ENCODE measurements around the gene ITPKB.
"Not testable (repeated sequence)": the region's sequence is repeated elsewhere in the genome, so short reads cannot be mapped to it uniquely, and the experiment has no call there.

ITPKB gene

GRCh38 chr1:226624526-226624925 lies 114.6 kb downstream of the ITPKB start:
- DNase-seq (ENCODE audit: low read depth in 2 of 2), result no peak

GRCh38 chr1:226622012-226622411 lies 117.1 kb downstream of the ITPKB start:
- no peak for DNase-seq (ENCODE audit: low read depth in 2 of 2)

GRCh38 chr1:226619031-226619430 lies 120.1 kb downstream of the ITPKB start:
- DNase-seq (ENCODE audit: low read depth in 2 of 2), result no peak

- DNase-seq (ENCODE audit: low read depth in 2 of 2), result no peak
Measured at GRCh38 chr1:226618380-226618779, 120.7 kb downstream of the ITPKB start.

GRCh38 chr1:226617719-226618118 lies 121.4 kb downstream of the ITPKB start:
- not testable (repeated sequence) for DNase-seq (ENCODE audit: low read depth in 2 of 2)

- no peak for DNase-seq (ENCODE audit: low read depth in 2 of 2)
Measured at GRCh38 chr1:226617109-226617508, 122.0 kb downstream of the ITPKB start.

GRCh38 chr1:226616636-226617035 lies 122.4 kb downstream of the ITPKB start:
- DNase-seq (ENCODE audit: low read depth in 2 of 2), result no peak

GRCh38 chr1:226615876-226616275 lies 123.2 kb downstream of the ITPKB start:
- DNase-seq (ENCODE audit: low read depth in 2 of 2), result no peak

- not testable (repeated sequence) for DNase-seq (ENCODE audit: low read depth in 2 of 2)
Measured at GRCh38 chr1:226611980-226612379, 127.1 kb downstream of the ITPKB start.

GRCh38 chr1:226611301-226611700 lies 127.8 kb downstream of the ITPKB start:
- no peak for DNase-seq (ENCODE audit: low read depth in 2 of 2)

GRCh38 chr1:226610671-226611070 lies 128.4 kb downstream of the ITPKB start:
- no peak for DNase-seq (ENCODE audit: low read depth in 2 of 2)

- DNase-seq (ENCODE audit: low read depth in 2 of 2), result no peak
Measured at GRCh38 chr1:226609836-226610455, 129.1 kb downstream of the ITPKB start.

- DNase-seq (ENCODE audit: low read depth in 2 of 2), result peak; percentile 40 to 43
Measured at GRCh38 chr1:226608699-226609505, 130.2 kb downstream of the ITPKB start.

GRCh38 chr1:226607821-226608220 lies 131.3 kb downstream of the ITPKB start:
- DNase-seq (ENCODE audit: low read depth in 2 of 2), result no peak

GRCh38 chr1:226607268-226607660 lies 131.8 kb downstream of the ITPKB start:
- no peak for DNase-seq (ENCODE audit: low read depth in 2 of 2)

- DNase-seq (ENCODE audit: low read depth in 2 of 2), result no peak
Measured at GRCh38 chr1:226606311-226607267, 132.5 kb downstream of the ITPKB start.

- no peak for DNase-seq (ENCODE audit: low read depth in 2 of 2)
Measured at GRCh38 chr1:226605318-226605950, 133.6 kb downstream of the ITPKB start.

- DNase-seq (ENCODE audit: low read depth in 2 of 2), result no peak
Measured at GRCh38 chr1:226604560-226605317, 134.3 kb downstream of the ITPKB start.

- DNase-seq (ENCODE audit: low read depth in 2 of 2), result no peak
Measured at GRCh38 chr1:226603858-226604559, 135.1 kb downstream of the ITPKB start.
